ENCODE results near the gene RAP2B.

DNA sequence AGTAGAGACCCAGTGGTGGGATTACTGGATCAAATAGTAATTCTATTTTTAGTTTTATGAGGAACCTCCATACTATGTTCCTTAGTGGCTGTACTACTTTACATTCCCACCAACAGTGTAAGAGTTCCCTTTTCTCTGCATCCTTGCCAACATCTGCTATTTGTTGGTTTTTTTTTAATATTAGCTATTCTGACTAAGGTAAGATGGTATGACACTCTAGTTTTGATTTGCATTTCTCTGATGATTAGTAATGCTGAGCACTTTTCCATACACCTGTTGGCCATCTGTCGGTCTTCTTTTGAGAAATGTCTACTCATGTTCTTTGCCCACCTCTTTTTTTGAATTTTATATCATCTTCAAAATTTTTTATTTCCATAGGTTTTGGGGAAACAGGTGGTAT lies 34.2 kb upstream of the RAP2B start:
- TF ChIP-seq TAF1 (conservative IDR thresholded peaks at IDR 0.05) (no peak), RAD21 (IDR thresholded peaks at IDR 0.05) (no peak), GABPA (IDR thresholded peaks at IDR 0.05 in 1 of 2, conservative IDR thresholded peaks at IDR 0.05 in 1 of 2) (no peak), RXRA (IDR thresholded peaks at IDR 0.05) (no peak)
- TF ChIP-seq, protein P1, sequence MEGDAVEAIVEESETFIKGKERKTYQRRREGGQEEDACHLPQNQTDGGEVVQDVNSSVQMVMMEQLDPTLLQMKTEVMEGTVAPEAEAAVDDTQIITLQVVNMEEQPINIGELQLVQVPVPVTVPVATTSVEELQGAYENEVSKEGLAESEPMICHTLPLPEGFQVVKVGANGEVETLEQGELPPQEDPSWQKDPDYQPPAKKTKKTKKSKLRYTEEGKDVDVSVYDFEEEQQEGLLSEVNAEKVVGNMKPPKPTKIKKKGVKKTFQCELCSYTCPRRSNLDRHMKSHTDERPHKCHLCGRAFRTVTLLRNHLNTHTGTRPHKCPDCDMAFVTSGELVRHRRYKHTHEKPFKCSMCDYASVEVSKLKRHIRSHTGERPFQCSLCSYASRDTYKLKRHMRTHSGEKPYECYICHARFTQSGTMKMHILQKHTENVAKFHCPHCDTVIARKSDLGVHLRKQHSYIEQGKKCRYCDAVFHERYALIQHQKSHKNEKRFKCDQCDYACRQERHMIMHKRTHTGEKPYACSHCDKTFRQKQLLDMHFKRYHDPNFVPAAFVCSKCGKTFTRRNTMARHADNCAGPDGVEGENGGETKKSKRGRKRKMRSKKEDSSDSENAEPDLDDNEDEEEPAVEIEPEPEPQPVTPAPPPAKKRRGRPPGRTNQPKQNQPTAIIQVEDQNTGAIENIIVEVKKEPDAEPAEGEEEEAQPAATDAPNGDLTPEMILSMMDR (IDR thresholded peaks at IDR 0.05; ENCODE audit: low read depth, low read length, missing input control), result no peak
- TF ChIP-seq, protein P2, sequence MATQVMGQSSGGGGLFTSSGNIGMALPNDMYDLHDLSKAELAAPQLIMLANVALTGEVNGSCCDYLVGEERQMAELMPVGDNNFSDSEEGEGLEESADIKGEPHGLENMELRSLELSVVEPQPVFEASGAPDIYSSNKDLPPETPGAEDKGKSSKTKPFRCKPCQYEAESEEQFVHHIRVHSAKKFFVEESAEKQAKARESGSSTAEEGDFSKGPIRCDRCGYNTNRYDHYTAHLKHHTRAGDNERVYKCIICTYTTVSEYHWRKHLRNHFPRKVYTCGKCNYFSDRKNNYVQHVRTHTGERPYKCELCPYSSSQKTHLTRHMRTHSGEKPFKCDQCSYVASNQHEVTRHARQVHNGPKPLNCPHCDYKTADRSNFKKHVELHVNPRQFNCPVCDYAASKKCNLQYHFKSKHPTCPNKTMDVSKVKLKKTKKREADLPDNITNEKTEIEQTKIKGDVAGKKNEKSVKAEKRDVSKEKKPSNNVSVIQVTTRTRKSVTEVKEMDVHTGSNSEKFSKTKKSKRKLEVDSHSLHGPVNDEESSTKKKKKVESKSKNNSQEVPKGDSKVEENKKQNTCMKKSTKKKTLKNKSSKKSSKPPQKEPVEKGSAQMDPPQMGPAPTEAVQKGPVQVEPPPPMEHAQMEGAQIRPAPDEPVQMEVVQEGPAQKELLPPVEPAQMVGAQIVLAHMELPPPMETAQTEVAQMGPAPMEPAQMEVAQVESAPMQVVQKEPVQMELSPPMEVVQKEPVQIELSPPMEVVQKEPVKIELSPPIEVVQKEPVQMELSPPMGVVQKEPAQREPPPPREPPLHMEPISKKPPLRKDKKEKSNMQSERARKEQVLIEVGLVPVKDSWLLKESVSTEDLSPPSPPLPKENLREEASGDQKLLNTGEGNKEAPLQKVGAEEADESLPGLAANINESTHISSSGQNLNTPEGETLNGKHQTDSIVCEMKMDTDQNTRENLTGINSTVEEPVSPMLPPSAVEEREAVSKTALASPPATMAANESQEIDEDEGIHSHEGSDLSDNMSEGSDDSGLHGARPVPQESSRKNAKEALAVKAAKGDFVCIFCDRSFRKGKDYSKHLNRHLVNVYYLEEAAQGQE (IDR thresholded peaks at IDR 0.05), result no peak
- TF ChIP-seq, protein P3, sequence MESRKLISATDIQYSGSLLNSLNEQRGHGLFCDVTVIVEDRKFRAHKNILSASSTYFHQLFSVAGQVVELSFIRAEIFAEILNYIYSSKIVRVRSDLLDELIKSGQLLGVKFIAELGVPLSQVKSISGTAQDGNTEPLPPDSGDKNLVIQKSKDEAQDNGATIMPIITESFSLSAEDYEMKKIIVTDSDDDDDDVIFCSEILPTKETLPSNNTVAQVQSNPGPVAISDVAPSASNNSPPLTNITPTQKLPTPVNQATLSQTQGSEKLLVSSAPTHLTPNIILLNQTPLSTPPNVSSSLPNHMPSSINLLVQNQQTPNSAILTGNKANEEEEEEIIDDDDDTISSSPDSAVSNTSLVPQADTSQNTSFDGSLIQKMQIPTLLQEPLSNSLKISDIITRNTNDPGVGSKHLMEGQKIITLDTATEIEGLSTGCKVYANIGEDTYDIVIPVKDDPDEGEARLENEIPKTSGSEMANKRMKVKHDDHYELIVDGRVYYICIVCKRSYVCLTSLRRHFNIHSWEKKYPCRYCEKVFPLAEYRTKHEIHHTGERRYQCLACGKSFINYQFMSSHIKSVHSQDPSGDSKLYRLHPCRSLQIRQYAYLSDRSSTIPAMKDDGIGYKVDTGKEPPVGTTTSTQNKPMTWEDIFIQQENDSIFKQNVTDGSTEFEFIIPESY (IDR thresholded peaks at IDR 0.05), result no peak

All from liver (tissue), 3 donors.